ENCODE results near the gene NEAT1.
"Not testable (repeated sequence)": the region's sequence is repeated elsewhere in the genome, so short reads cannot be mapped to it uniquely, and the experiment has no call there.

Gene NEAT1

GRCh38 chr11:65452806-65453490 lies 30.4 kb downstream of the NEAT1 start:
- peak; percentile 95 for DNase-seq (ENCODE audit: low read depth)

DNA sequence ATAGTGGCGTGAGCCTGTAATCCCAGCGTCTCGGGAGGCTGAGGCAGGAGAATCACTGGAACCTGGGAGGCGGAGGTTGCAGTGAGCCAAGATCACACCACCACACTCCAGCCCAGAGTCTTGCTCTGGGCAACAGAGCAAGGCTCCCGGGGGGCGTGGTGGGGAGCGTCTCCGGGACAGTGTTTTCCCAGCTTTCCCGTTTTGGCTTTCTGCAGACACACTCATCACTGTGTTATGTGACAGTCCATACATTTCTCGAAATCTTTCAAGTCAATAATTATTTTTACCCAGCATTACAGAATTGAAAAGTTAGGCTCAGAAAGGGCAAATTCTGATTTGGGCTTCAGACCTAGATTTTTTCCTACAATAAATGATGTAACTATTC lies 31.7 kb downstream of the NEAT1 start:
- peak; percentile 62 for DNase-seq (ENCODE audit: low read depth)

DNA sequence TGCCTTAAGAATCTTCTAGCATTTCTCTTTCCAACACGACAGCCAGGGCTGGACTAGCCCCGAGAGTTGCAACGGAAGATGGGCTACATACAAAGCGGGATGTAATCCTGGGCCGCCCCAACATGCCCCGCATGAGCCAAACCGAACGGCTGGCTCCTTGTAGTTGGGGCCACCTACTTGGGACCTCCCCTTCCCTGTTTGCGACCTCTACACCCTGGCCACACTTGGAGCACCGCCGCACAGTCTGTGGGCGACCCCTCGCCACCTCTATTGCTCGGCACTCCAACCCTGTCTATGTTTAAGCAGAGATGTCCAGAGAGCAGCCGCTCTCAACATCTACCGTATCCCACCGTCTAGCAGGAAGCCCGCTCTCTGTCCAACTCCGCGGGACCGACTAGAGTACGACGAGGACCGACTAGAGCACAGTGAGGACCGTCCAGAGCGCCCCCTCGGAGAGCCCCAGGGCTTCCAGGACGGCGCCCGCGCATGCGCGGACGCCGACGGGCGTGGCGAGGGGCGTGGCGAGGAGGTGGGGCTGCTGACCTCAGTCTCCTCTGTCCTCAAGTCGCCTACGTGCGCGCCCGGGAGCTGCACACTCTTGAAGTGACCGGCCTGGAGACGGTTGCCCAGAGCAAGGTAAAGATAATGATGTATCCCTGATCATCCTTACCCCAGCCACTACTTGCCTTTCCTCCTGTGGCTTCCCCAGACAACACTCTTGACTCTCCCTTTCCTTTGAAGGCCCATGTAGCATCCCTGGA lies 32.3 kb downstream of the NEAT1 start:
- DNase-seq (ENCODE audit: low read depth), result peak; percentile 83

- DNase-seq (ENCODE audit: low read depth), result peak; percentile 11
These were observed 33.8 kb downstream of the NEAT1 start for GRCh38 chr11:65456418-65456817.

- no peak for DNase-seq (ENCODE audit: low read depth)
These were observed 37.0 kb downstream of the NEAT1 start for GRCh38 chr11:65459552-65459951.

DNA sequence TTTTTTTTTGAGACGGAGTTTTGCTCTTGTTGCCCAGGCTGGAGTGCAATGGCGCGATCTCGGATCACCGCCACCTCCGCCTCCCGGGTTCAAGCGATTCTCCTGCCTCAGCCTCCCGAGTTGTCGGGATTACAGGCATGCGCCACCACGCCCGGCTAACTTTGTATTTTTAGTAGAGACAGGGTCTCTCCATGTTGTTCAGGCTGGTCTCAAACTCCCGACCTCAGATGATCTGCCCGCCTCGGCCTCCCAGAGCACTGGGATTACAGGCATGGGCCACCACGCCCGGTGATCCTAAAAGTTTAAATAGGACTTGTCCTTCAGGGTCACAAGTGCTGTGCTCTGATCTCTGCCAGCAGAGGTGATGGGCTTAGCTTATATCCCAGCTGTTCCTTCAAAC lies 42.9 kb downstream of the NEAT1 start:
- DNase-seq (ENCODE audit: low read depth), result not testable (repeated sequence)

GRCh38 chr11:65467306-65467705 lies 44.7 kb downstream of the NEAT1 start:
- not testable (repeated sequence) for DNase-seq (ENCODE audit: low read depth)

GRCh38 chr11:65468874-65469333 lies 46.3 kb downstream of the NEAT1 start:
- DNase-seq (ENCODE audit: low read depth), result peak; percentile 58

- no peak for DNase-seq (ENCODE audit: low read depth)
These were observed 47.9 kb downstream of the NEAT1 start for GRCh38 chr11:65470433-65471049.

- DNase-seq (ENCODE audit: low read depth), result peak; percentile 81
These were observed 48.9 kb downstream of the NEAT1 start for GRCh38 chr11:65471447-65471891.

GRCh38 chr11:65472588-65473277 lies 50.1 kb downstream of the NEAT1 start:
- not testable (repeated sequence) for DNase-seq (ENCODE audit: low read depth)

DNA sequence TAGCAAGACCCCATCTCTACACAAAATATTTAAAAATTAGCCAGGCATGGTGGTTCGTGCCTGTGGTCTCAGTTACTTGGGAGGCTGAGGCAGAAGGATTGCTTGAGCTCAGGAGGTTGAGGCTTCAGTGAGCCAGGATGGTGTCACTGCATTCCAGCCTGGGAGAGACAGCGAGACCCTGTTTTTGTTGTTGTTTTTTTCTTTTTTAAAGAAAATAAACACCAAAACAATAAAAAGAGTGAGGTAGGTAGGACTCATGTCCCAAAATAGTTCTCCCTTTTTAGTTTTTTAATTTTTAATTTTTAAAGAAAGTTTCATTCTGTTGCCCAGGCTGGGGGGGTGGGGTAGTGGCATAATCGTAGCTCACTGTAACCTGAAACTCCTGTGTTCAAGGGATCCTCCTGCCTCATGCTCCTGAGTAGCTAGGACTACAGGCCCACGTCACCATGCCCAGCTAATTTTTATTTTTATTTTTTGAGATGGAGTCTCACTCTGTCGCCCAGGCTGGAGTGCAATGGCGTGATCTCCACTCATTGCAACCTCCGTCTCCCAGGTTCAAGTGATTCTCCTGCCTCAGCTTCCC lies 50.8 kb downstream of the NEAT1 start:
- peak; percentile 49 for DNase-seq (ENCODE audit: low read depth)

- no peak for DNase-seq (ENCODE audit: low read depth)
These were observed 52.3 kb downstream of the NEAT1 start for GRCh38 chr11:65474864-65475263.

DNA sequence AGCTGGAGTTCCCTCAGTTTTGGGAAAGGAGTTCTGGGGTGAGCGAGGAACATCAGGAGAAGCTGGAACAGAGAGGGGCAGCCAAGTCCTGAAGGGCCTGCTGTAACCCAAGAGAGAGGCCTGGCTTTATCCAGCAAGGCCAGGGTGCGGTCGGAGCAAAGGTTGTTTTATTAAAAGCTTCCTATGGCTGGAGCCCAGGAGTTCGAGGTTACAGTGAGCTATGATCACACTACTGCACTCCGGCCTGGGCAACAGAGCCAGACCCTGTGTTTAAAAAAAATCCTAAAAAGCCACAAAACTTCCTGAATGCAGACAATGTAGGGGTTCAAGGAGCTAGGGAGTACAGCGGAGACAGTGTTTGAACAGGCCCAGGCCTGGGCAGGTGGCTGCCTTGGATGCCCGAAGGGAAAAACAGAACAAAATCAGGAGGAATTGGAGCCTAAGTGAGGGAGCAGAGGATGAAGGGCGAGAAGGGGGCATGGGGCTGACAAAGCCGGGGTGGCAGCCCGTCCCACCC lies 54.1 kb downstream of the NEAT1 start:
- no peak for DNase-seq (ENCODE audit: low read depth)

DNA sequence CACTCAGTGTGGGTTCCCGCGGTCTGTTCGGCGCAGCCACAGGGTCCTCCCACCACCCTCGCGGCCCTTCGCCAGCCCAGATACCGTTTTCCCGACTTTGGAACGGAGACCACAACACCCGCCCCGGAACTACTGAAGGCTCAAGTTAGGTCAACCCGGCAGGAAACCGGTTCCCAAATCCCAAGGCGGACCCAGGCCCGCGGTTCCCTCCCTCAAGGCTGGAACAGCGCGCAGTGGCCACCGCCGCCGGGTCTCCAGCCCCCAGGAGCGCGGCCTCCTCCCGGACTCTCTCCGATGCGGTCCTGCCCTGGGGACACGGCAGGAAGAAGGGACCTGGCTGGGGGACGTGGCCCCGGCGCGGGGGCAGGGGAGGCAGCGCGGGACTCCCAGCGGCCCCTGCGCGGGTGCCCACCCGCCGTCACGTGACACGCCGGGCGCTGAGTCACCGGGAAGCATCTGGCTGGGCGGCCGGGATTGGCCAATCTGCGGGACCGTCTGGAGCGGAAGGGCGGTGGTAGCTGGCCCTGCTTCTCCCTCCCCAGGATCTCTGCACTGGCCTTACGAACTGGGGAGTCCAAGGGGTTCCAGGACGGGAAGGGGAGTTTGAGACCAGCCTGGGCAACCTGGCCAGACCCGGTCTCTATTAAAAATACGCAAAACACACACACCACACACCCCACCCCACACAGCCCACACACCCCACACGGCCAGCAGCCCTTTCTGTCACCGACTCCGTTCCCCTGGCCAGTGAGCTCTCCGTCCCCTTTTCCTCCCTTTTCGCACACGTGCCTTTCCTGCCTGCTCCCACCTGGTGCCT lies 54.8 kb downstream of the NEAT1 start:
- peak; percentile 96 for DNase-seq (ENCODE audit: low read depth)

GRCh38 chr11:65478388-65479183 lies 56.0 kb downstream of the NEAT1 start:
- DNase-seq (ENCODE audit: low read depth), result no peak

GRCh38 chr11:65479184-65480145 lies 56.9 kb downstream of the NEAT1 start:
- peak; percentile 79 for DNase-seq (ENCODE audit: low read depth)

DNA sequence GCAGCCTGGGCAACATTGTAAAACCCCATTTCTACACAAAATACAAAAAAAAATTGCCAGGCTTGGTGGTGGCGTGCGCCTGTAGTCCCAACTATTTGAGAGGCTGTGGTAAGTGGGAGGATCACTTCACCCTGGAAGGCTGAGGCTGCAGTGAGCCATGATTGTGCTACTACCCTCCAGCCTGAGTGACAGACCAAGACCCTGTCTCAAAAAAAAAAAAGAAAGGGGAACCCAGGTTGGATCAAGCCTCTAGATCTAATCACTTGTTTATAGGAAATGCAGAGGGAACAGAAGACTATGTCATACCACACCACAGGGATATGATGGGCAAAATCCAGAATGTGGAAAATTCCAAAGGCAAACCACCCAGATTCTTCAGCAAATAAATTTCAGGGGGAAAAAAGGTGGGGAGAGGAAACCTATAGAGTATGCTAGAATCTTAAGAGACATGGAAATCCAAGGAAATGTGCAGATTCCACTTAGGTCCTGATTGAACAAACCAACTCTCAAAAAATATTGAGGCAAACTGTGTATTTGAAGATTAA lies 59.8 kb downstream of the NEAT1 start:
- no peak for DNase-seq (ENCODE audit: low read depth)

DNA sequence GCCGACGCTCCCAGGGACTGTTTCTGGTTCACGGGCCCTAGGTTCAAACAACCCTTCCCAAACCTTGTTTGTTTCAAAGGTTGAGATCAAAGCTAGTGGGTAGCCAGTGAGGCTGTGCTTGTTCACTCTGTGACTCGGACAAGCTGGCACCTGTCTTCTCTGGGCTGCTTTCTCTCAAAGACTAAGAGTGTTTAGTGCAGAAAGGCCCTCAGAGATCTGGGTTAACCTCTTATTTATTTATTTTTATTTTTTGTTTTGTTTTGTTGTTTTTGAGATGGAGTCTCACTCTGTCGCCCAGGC lies 63.3 kb downstream of the NEAT1 start:
- no peak for DNase-seq (ENCODE audit: low read depth)

All from ELR (cell line).